Measurements from ENCODE around the gene SZT2. TPM values are rescaled to one million over a fixed set of nuclear protein-coding genes. Genes with fewer than 3 reads are reported as not detected.

Gene SZT2
- total and polyA plus RNA-seq, 10 of the 15 experiments (the other 5 are each of a cell fraction or from before 2014, with no cell fraction given), result 1.4 to 38.3 (median 12.7) TPM

- POLR2A ChIA-PET, result no interaction called here
- Histone ChIP-seq H3K4me3 (no peak overlapping the region), H3K4me1 (ENCODE audit: control insufficient read depth, insufficient read depth, low read length) (no peaks in the 10 kb centered on the region), H3K27me3 (replicated peaks in 1 of 2; ENCODE audit: control insufficient read depth in 2 of 2, insufficient read depth in 2 of 2, low read length in 1 of 2) (no peaks in the 10 kb centered on the region), H2AFZ (ENCODE audit: control insufficient read depth, low read depth, low read length) (no peak overlapping the region), H3K9ac (ENCODE audit: control insufficient read depth, insufficient read depth, low read length) (no peak overlapping the region), H4K20me1 (ENCODE audit: control insufficient read depth, insufficient read depth) (no peaks in the 10 kb centered on the region), H3K79me2 (ENCODE audit: control insufficient read depth, insufficient read depth, low read length) (no peaks in the 10 kb centered on the region), H3K36me3 (ENCODE audit: control insufficient read depth in 2 of 2, insufficient read depth in 2 of 2, low read length in 1 of 2) (peaks cover 36 to 38% of the 10 kb centered on the region in 2 experiments), H3K9me3 (replicated peaks; ENCODE audit: control insufficient read depth, insufficient read depth, low read length) (no peaks in the 10 kb centered on the region), H3K27ac (ENCODE audit: control insufficient read depth, insufficient read depth) (no peak overlapping the region), H3K4me2 (ENCODE audit: control insufficient read depth, insufficient read depth) (no peak overlapping the region)
- in situ Hi-C loops (cut with MboI), result no loop called here
- no peak for DNase-seq (ENCODE audit: low read depth, low spot score)
- intact Hi-C loops (cut with micrococcal nuclease; ENCODE audit: unreplicated experiment), result no loop called here
- BruUV-seq (replicated peaks), result no TSS peak
- no peak for FAIRE-seq
- ATAC-seq, result no peak
- RAD21 ChIA-PET (ENCODE audit: unreplicated experiment), result no interaction called here
- TF ChIP-seq SIX5 (IDR thresholded peaks at IDR 0.05; ENCODE audit: low read depth, low read length, severe bottlenecking) (no peak), GATAD2B (conservative IDR thresholded peaks at IDR 0.05; ENCODE audit: low read depth) (no peak), PAX8 (IDR thresholded peaks at IDR 0.05) (no peak), KLF5 (IDR thresholded peaks at IDR 0.05; ENCODE audit: partially characterized antibody) (no peak), RUNX3 (IDR thresholded peaks at IDR 0.05; ENCODE audit: low read length) (no peak), EGR1 (IDR thresholded peaks at IDR 0.05; ENCODE audit: borderline replicate concordance in 1 of 2, low read depth in 2 of 2, low read length in 2 of 2) (no peak), HDAC2 (IDR thresholded peaks at IDR 0.05) (no peak), ETV6 (conservative IDR thresholded peaks at IDR 0.05 in 1 of 2, IDR thresholded peaks at IDR 0.05 in 1 of 2; ENCODE audit: borderline replicate concordance in 1 of 2, low read depth in 1 of 2) (no peak)
- TF ChIP-seq, protein P1, sequence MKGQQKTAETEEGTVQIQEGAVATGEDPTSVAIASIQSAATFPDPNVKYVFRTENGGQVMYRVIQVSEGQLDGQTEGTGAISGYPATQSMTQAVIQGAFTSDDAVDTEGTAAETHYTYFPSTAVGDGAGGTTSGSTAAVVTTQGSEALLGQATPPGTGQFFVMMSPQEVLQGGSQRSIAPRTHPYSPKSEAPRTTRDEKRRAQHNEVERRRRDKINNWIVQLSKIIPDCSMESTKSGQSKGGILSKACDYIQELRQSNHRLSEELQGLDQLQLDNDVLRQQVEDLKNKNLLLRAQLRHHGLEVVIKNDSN (IDR thresholded peaks at IDR 0.05; ENCODE audit: borderline replicate concordance, extremely low read length, insufficient read depth, low read depth, low read length), result no peak
- TF ChIP-seq, protein P2, sequence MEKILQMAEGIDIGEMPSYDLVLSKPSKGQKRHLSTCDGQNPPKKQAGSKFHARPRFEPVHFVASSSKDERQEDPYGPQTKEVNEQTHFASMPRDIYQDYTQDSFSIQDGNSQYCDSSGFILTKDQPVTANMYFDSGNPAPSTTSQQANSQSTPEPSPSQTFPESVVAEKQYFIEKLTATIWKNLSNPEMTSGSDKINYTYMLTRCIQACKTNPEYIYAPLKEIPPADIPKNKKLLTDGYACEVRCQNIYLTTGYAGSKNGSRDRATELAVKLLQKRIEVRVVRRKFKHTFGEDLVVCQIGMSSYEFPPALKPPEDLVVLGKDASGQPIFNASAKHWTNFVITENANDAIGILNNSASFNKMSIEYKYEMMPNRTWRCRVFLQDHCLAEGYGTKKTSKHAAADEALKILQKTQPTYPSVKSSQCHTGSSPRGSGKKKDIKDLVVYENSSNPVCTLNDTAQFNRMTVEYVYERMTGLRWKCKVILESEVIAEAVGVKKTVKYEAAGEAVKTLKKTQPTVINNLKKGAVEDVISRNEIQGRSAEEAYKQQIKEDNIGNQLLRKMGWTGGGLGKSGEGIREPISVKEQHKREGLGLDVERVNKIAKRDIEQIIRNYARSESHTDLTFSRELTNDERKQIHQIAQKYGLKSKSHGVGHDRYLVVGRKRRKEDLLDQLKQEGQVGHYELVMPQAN (conservative IDR thresholded peaks at IDR 0.05), result no peak
- CTCF ChIA-PET, result interaction anchor here (1.2 kb wide), 1 partner anchor 201 kb away, joined by 3 read pairs; no protein-coding TSS in a partner anchor
- SMC1A ChIA-PET (ENCODE audit: uncharacterized antibody, unreplicated experiment), result interaction anchor here (1.1 kb wide), 1 partner anchor 93 kb away, joined by 3 read pairs; no protein-coding TSS in a partner anchor
- 96% methylated on average over 10 of the region's 14 CpGs for WGBS (ENCODE audit: insufficient coverage, insufficient replicate concordance, low lambda C conversion rate, missing lambda C conversion rate)
Observed at GRCh38 chr1:43427524-43427923, 37.8 kb downstream of the SZT2 start.

Data from GM12878 (cell line).